ENCODE results near the gene RNF169.

Gene RNF169

DNA sequence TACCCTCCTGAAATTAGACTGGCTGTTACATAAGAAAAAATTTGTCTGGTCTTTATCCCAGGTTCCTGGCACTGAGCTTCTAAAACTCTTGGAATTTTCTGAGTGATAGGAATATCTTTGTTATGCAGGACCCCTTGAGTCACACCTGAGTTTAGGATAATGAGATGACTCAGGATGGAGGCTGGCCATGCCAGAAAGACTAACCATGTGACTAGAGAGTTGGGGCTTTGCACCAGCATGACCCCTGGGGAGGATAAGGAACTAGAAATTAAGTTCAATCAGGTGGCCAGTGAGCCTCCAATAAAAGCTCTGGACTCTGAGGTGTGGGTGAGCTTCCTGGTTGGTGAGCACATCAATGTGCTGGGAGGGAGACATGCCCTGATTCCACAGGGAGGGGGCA, 112.1 kb downstream of the RNF169 start:
- TF ChIP-seq, protein P1, sequence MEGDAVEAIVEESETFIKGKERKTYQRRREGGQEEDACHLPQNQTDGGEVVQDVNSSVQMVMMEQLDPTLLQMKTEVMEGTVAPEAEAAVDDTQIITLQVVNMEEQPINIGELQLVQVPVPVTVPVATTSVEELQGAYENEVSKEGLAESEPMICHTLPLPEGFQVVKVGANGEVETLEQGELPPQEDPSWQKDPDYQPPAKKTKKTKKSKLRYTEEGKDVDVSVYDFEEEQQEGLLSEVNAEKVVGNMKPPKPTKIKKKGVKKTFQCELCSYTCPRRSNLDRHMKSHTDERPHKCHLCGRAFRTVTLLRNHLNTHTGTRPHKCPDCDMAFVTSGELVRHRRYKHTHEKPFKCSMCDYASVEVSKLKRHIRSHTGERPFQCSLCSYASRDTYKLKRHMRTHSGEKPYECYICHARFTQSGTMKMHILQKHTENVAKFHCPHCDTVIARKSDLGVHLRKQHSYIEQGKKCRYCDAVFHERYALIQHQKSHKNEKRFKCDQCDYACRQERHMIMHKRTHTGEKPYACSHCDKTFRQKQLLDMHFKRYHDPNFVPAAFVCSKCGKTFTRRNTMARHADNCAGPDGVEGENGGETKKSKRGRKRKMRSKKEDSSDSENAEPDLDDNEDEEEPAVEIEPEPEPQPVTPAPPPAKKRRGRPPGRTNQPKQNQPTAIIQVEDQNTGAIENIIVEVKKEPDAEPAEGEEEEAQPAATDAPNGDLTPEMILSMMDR (IDR thresholded peaks at IDR 0.05; ENCODE audit: low read depth, low read length, missing control alignments), result no peak
- no peak for DNase-seq (ENCODE audit: low read depth)

DNA sequence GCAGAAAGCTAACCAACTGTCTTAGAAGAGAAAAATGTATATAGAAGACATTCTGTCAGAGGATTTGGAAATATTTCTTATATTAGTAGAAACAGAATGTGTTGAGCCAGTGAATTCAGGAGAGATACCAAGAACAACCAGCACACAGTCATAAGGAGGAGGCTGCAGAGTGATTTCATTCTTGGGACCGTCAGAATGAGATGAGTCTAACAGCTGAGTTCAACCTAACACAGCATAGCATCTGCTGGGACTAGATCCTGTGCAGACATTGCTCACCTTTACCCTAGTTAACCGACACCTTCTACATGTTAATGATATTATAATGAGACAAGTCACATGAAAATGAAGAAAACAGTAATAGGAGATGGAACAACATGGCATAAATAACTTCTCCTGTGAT, 114.8 kb downstream of the RNF169 start:
- no peak for DNase-seq (ENCODE audit: low read depth)
- TF ChIP-seq, protein P1 (IDR thresholded peaks at IDR 0.05; ENCODE audit: low read depth, low read length, missing control alignments), result no peak
- no peak overlapping the region for H3K4me3 ChIP-seq (ENCODE audit: low read depth, low read length)

More for the DNA sequence above, 112.1 kb downstream of the RNF169 start:
- no peak overlapping the region for H3K4me3 ChIP-seq (ENCODE audit: low read depth, low read length)

- H3K4me3 ChIP-seq (ENCODE audit: low read depth, low read length), result no peak overlapping the region
- TF ChIP-seq, protein P1 (IDR thresholded peaks at IDR 0.05; ENCODE audit: low read depth, low read length, missing control alignments), result no peak
- no peak for DNase-seq (ENCODE audit: low read depth)
Measured at GRCh38 chr11:74866557-74866956, 117.9 kb downstream of the RNF169 start.

DNA sequence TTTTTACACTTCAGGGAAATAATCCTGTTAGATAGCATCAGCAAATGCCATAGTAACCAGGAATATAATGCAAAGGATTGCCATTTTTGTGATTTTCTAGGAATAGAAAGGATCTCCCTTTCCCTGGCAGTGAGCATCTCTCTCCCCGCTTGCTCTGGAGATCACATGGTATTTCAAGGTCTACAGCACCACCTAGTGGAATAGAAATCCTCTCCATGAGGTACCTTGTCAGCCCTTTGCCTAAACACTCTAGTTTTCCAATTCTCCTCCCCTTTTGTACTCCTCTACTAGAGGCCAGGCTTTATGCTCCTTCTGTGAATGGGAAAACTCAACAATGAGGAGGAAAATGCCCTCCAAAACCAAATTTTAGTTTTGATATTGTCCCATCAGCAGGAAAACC, 121.8 kb downstream of the RNF169 start:
- TF ChIP-seq, protein P1 (IDR thresholded peaks at IDR 0.05; ENCODE audit: low read depth, low read length, missing control alignments), result peak; percentile 30
- DNase-seq (ENCODE audit: low read depth), result no peak
- H3K4me3 ChIP-seq (ENCODE audit: low read depth, low read length), result no peak overlapping the region

DNA sequence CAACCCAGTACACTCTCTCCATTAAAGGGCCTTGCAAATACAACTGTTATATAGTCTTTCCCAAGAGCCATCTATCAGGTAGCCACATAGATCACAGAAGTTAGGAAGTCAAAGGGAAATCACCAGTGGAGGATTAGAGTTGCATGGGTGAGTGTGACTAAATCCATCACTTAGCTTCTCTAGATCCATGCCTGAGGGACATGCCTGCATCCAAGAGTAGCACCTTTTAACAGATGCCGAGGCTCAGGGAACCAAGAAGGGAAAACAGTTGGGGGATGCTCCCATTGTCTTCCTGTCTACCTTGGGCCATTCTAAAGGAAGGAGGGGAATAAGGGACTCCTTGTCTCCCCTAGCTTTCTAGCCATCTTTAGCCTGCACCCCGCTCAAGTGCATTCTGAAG, 122.4 kb downstream of the RNF169 start:
- DNase-seq (ENCODE audit: low read depth), result no peak
- H3K4me3 ChIP-seq (ENCODE audit: low read depth, low read length), result no peak overlapping the region
- TF ChIP-seq, protein P1 (IDR thresholded peaks at IDR 0.05; ENCODE audit: low read depth, low read length, missing control alignments), result no peak

GRCh38 chr11:74877132-74877531, 128.5 kb downstream of the RNF169 start:
- TF ChIP-seq, protein P1 (IDR thresholded peaks at IDR 0.05; ENCODE audit: low read depth, low read length, missing control alignments), result peak; percentile 45
- no peak overlapping the region for H3K4me3 ChIP-seq (ENCODE audit: low read depth, low read length)
- no peak for DNase-seq (ENCODE audit: low read depth)
